GM19351 (cell line): ENCODE results near the gene ERGIC1.

Source experiments
- ATAC-seq: cut with Tn5 transposase; IDR thresholded peaks from one replicate; pipeline ENCODE4 v1.9.1; 2021; ENCODE audit warnings: mild to moderate bottlenecking, moderate library complexity; ENCODE audit not compliant: unreplicated experiment

ERGIC1 gene

DNA sequence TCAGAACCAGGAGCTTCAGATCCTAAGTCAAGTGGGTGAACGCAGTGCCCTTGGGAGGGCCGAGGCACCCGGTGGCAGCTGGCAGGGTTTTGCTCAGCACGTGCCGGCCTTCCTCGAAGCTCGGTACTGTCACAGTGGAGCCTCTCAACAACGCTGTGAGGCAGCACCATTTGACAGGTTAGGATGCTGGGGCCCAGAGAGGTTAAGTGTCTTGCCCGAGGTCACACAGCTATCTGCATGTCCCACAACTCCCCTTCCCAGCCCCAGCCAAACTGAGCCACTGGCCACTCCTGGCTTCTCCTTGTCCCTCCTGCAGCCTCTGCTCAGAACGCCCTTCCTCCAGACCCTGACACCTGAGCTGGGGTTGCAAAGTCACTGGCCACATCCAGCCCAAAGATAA lies 81.5 kb downstream of the ERGIC1 start:
- ATAC-seq = no peak

GRCh38 chr5:172918421-172919371 lies 84.6 kb downstream of the ERGIC1 start:
- no peak for ATAC-seq

DNA sequence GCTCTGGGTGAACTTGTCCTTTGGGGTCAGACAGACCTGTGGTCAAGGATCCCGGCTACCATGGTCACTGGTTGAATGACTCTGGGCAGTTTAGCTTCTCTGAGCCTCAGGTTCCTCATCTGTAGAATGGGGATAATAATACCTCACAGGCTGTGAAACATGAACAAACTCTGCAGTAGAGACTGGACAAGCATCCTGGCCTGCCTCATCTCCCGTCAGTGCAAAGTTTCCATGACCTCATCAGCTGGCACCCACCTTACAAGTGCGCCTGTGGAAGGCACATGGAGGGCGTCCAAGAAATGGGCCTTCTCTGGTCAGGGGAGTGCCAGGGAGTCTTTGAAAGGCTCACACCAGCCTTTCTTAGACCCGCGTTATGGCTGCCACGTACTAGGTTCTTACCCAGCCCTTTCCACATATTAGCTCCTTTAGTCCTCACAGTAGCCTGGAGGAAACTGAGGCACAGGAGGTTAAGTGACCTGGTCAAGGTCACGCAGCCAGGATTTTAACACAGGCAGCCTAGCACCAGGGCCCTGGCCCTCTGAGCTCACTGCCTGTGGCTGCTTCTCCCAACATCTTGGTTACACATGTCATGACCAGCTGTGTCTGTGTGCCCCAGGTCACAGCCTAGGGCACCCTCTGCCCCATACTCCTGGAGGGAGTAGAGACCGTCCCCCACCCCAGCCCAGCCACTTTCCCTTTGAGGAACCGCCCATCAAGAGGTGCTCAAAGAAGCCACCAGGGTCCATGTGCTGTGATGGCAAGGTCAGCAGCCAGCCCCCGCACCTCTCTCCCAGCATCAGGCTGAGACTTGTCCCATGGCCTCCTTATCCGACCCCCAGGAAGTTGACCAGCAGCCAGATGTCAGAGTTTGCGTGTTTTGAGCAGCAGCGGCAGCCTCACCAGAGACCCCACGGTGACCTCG lies 85.7 kb downstream of the ERGIC1 start:
- no peak for ATAC-seq

DNA sequence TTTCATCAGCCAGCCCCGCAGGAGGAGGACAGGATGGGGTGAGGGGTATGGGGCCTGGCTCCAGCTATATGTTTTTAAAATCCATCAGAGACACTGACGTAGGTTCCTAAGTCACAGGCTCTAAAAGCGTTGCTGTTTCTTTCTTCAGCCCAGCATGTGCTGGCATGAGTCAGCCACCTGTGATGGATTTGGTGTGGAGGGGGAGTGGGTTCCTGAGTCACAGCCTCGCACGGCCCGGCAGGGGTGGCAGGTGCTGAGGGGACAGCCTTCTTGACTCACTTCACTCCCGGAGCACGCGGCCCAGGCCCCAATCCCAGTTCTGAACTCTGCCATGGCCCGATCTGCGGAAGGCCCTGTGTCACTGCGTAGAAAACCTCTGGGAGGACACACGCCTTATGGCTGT lies 86.4 kb downstream of the ERGIC1 start:
- no peak for ATAC-seq

DNA sequence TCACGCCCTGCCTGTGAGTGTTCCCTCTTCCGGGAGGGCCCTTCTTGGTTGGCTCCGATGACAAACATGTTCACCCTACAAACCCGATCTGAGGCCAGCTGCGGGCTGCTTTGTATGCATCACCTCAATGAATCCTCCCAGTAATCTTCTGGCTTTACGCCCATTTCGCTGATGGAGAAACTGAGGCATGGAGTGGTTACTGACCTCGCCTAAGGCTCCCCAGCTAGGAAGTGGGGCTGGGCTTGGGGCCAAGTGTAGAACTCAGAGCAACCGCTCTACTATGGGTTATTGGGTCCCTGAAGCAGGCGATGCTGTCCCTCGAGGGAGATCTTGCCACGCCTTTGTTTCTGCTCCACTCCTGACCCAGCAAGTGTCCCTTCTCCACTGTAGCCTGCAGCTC lies 86.9 kb downstream of the ERGIC1 start:
- ATAC-seq = no peak

- no peak for ATAC-seq
These were observed 87.9 kb downstream of the ERGIC1 start for GRCh38 chr5:172921906-172922305.

DNA sequence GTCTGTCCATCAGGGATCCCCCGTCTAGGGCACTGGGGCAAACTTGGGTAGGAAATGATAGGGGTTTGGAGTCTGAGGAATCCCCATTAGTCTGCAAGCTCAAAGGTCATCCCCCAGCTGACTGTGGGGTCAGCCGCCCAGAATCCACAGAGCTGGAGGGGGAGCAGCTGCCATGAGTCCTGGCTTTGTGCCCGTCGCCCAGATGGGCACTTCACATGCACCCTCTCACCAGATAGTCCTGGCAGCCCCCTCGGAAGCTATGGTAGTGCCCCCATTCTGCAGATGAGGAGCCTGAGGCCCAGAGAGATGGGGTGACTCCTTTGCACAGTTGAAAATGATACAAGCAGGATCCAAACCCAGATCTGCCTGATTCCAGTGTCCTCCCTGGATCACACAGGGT lies 89.5 kb downstream of the ERGIC1 start:
- no peak for ATAC-seq

- no peak for ATAC-seq
These were observed 91.4 kb downstream of the ERGIC1 start for GRCh38 chr5:172925336-172925948.

DNA sequence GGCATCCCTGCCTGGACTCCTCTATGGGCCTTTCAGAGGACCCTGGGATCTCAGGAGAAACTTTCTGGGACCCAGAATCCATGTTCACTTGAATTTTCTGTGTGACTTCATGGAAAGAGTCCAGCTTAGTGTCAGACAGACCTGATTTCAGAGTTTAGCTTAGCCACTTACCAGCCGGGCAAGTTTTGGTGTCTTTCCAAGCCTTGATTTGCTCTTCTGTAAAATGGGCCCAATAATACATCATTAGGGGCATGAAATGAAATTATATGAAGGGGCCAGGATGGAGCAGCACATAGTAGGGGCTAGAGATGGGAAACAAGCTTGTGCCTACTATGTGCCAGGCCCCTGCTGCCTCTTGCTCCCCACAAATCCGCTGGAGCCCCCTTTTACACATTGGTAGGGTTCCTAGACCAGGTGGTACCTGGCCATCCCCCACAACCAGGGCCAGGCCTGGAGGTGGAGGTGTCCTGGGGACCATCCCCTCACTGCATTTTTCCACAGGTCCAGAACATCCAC lies 92.0 kb downstream of the ERGIC1 start:
- ATAC-seq = no peak

DNA sequence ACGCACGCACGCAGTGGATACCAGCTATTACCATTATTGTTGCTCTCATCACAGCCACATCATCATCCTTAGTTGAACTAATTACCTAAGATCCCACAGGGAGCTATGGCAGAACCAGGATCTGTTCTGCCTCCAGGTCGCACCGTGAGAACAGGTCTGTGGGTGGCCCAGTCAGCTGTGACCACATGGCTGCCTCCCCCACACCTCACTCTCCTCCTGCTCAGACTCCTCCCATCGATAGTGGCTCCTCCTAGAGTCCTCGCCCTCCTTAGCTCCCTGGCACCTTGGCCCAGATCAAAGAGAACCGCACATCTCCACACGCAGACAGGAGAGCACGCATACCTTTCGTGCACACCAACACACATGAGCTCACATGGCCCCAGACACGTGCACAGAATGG lies 92.7 kb downstream of the ERGIC1 start:
- no peak for ATAC-seq

DNA sequence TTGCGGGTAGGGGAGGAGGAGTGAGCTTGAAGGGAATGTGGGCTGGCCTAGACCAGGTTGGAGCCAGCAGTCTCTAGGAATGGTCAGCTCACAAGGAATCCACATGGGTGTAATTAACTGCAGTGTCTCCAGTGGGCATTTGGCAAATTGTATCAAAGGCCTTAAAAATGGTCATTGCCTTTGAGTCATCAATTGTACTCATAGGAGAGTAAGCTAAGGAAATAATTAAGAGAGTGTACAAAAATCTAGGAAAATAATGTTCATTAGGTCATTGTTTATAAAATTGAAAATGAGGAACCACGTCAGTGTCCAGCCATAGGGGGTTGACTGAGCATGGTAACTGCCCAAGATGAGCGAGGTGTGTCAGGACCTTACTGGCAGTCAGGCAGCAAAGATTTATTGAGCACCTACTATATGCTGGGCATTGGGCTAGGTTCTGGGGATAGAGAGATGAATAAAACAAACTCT lies 95.4 kb downstream of the ERGIC1 start:
- ATAC-seq = no peak

GRCh38 chr5:172931001-172931536 lies 97.0 kb downstream of the ERGIC1 start:
- no peak for ATAC-seq

DNA sequence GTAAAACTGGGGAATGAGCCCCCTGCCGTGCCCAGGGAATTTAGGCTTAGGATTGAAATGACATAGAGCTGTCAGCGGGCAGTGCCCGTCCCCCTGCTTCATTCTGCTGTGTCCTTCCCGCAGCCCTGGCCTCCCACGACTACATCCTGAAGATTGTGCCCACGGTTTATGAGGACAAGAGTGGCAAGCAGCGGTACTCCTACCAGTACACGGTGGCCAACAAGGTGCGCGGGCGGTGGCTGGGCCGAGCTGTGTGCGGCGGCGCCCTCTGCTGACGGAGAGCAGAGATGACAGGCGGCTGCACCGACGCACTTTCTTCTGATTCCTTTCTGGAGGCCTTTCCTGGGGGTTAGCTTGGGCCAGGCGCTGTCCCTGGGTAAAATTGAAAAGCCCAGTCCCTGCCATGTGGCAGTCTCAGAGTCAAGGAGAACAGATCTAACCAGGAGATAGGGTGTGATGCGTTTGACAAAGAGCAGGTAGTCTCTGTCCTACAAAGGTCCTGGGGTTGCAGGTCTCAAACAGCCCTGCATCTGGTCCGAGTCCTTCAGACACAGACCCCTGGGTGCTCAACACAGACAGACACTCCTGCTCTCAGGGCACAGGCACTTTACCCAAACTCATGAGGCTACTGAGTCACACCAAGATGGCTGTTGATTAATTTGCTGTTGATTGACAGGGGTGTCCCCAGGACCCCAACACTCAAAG lies 98.4 kb downstream of the ERGIC1 start:
- ATAC-seq = peak; percentile 83

GRCh38 chr5:172933238-172933637 lies 99.2 kb downstream of the ERGIC1 start:
- no peak for ATAC-seq

GRCh38 chr5:172935096-172935495 lies 101.0 kb downstream of the ERGIC1 start:
- ATAC-seq = no peak

DNA sequence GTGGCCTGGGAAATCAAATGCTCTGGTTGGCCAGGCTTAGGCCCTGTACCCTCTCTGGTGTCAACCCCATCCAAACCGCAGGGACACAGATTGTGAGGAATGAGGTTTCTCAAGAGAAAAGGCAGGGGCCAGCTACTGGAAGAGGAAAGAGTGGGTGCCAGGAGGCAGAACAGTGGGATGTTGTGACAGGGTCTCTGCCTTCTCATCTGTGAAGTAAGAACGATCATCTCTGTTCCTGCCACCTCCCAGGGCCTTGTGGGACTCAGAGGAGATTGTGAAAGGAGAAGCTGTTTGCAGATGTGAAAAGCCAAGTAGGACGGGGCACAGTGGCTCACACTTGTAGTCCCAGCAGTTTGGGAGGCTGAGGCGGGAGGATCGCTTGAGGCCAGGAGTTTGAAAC lies 102.3 kb downstream of the ERGIC1 start:
- no peak for ATAC-seq

DNA sequence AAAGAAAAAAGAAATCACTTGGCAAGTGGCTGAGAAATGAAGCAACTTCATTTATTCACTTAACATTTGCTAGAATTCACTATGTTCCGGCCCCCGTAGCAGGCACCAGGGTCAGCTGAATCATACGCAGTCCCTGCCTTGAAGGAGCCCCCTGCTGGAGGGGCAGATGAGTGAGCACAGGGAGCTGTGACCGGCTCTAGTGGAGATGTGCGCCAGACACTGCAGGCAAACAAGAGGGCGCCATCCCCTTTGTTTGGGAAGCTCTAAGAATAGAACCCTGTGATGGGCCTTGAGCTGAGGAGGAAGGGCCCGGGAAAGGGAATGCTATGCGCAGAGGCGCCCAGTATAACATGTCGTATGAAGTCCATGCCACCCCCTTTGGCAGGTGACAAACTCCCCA lies 105.0 kb downstream of the ERGIC1 start:
- no peak for ATAC-seq

GRCh38 chr5:172939611-172940267 lies 105.7 kb downstream of the ERGIC1 start:
- ATAC-seq = no peak

DNA sequence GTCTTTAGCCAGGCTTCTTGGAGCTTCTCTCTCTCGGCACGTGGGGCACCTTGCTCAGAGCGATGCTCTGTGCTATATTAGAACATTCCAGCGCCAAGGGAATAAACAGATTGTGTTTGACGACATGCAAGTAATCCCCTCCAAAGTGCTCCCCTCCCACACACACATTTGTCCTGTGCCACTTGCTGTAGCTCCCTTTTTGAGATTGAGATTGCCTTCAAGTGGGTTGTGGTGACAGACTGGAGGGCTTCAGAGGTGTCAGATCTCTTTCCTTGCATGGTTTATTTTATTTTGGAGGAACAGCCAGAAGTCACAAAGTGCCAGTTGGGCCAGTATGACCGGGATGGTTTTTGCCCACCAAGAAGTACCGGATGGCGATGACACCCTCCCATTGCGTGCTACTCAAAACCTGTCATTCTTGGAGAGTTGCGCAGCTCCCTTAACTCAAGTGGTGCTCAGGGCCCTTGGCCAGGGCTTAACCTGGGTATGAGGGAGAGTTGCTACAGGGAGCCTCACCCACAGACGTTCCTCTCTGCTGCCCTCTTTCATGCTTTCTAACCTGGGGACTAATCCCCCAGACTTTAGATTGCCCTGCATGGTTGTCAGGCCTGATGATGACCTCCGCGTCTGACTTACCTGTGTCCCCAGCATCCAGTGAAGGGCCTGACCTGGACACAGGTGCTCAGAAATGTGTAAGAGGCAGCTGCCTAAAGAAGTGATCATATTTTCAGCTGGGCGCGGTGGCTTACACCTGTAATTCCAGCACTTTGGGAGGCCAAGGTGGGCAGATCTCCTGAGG lies 106.4 kb downstream of the ERGIC1 start:
- ATAC-seq = no peak
